NOMO-1 treated with dmso at 0.1 percent for 144 hours (cell line): Measurements from ENCODE around the gene COPZ2.
A peak's percentile ranks its signal among the peaks of the same experiment; 100 is the strongest.
"Not testable (repeated sequence)": the region's sequence is repeated elsewhere in the genome, so short reads cannot be mapped to it uniquely, and the experiment has no call there.

Experiments
- DNase-seq: peaks from one replicate; lab custom pipeline; 2025; ENCODE audit not compliant: unreplicated experiment; lab: John Stamatoyannopoulos, UW

The COPZ2 gene

DNA sequence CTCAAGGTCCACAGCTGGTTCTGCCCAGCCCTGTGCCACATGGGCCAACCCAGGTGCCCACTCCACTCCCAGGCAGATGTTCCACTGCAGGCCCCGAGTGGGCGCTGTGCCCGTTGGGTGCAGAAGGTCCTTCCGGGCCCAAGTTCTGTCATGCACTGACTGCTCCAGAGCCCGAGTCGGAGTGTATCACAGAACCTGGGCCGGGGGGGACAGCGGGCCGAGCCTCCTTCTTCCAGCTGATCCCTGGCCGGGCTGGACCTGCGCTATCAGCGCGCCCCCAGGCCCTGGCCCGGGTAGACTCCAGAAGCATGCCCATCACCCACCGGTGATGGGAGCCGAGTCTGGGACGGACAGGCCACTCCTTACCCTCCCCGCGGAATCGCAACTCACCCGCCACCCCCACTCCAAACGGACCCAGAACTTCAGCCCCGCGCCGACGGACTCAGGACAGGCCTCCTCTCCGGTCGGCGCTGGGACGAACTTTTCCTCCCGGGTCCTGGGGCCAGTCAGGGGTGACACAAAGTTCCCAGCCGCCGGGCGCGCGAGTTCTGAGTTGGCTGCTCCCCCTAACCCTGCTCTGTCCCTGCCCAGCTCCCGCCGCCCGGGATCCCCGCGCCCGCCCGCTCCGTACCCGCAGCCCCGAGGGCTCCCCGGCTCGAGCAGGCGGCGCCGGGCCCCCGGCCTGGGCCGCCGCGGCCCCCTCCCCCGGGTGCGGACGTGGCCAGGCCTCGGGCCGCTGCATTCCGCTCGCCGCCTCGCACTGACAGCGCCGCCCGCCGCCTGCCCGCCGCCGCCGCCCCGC lies at the start of gene COPZ2:
Gene COPZ2, minus strand, starts transcription at position 762 of the 802 bp plus-strand sequence. Its CDS starts 20 bp downstream, at position 742.
- peak; percentile 15 for DNase-seq

DNA sequence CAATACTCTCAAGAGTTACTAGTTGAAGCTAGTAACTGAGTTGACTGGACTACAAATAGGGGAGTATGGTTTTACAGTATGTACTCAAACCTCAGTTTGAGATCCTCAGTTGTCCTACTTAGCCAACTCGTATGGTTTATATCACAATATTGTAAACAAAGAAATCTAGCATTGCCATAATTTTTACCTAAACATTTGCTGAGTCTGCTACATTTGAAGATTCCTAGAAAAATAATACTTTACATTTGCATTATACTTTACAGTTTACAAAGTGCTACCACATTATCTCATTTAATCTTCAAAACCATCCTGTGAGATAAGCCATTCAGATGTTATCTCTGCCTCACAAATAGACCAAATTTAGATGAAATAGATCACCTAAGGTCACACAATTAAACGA lies 47.3 kb upstream of the COPZ2 start:
- no peak for DNase-seq

DNA sequence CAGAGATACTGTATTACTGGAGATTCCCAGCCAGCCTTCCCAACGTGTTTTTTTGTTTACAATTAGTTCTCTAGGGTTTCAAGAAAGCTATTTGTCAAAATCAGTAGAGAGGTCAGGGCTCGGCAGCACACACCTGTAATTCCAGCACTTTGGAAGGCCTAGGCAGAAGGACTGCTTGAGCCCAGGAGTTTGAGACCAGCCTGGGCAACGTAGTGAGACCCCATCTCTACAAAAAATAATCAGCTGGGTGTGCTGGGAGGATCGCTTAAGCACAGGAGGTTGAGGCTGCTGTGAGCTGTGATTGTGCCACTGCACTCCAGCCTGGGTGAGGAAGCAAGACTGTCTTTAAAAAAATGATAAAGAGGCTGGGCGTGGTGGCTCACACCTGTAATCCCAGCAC lies 44.3 kb upstream of the COPZ2 start:
- DNase-seq: no peak

DNA sequence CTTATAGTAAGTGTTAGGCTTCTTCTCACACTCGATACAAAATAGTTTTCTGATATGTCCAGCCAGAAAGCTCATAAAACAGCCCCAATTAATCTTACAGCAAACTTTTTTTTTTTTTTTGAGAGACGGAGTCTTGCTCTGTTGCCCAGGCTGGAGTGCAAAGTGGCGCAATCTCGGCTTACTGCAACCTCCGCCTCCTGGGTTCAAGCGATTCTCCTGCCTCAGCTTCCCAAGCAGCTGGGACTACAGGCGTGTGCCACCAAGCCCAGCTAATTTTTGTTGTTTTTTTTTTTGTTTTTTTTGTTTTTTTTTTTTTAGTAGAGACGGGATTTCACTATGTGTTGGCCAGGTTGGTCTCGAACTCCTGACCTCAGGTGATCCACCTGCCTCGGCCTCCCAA lies 39.6 kb upstream of the COPZ2 start:
- not testable (repeated sequence) for DNase-seq

DNA sequence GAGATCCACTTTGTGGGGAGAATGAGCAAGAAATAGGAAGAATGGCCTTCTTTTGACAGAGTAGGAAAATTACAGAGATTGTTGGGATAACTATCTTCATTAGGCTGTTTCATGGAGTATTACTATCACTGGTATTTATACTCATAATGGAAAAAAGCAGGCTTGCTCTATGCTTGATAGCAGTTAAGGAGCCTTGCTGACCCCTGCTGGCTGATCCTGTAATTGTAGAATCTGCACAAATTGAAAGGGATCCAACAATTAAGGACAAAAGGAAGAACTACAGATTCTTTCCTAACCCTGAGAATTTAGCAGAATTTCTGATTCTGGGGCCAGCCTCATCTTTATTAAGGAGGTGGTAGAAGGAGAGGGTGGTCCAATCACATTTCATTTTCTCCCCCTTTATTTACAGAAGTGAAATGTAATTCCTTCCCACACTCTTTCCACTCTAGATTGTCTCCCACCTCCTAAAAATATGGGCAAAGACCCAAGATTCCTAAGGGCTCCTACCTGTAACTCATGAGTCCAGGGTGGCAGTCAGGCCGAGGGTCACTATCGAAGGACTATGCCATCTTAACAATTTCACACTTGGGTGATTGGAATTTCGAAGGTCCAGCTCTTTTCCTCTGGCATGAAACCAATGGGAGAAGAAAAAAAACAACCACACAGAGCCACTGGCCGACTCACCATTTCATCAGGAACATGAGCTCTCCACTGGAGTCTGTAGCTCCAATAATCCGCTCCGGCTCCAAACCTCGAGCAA lies 36.9 kb upstream of the COPZ2 start:
- DNase-seq: no peak

DNA sequence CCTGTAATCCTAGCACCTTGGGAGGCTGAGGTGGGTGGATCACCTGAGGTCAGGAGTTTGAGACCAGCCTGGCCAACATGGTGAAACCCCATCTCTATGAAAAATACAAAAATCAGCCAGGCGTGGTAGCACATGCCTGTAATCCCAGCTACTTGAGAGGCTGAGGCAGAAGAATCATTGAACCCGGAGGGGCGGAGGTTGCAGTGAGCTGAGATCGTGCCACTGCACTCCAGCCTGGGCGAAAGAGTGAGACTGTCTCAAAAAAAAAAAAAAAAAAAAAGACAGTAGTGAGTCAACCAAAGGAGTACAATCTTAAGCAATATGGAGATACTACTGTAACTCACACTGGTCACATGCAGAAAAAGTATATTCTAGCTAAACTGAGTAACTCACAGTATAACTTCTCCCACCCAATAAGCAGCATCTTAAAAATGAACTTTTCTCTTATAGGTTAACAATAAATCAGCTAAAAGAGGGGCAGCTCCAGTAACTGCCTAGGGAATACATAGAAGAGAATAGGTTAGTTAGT lies 36.0 kb upstream of the COPZ2 start:
- not testable (repeated sequence) for DNase-seq

DNA sequence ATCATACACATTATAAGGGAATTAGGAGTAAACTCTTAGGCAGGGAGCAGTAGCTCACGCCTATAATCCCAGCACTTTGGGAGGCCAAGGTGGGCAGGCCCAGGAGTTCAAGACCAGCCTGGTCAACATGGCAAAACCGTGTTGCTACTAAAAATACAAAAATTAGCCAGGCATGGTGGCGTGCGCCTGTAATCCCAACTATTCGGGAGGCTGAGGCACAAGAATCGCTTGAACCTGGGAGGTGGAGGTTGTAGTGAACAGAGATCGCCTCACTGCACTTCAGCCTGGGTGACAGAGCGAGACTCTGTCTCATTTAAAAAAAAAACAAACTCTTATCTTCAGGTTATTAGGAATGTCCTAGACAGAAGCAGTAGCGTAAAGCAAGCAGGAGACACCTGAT lies 35.2 kb upstream of the COPZ2 start:
- DNase-seq: not testable (repeated sequence)

- DNase-seq: no peak
These were observed 34.1 kb upstream of the COPZ2 start for GRCh38 chr17:48071654-48072053.

DNA sequence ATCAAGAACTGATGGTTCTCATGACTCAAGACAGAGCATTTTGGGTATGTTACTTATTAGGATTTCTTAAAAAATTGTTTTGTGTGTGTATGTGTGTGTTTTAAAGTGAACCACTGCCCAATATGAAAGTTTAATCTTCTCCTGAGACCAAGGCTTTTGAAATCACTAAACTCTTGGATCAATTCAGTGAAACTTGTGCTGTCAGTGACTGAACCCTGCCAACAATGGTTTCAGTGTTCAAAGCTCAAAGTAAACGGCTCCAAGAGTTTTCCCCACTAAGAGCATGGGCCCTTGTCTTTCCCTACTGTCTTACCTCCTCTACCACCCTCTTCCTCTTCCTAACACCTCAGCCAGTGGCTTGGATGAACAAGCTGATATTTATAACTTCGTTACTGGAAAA lies 32.6 kb upstream of the COPZ2 start:
- DNase-seq: no peak

DNA sequence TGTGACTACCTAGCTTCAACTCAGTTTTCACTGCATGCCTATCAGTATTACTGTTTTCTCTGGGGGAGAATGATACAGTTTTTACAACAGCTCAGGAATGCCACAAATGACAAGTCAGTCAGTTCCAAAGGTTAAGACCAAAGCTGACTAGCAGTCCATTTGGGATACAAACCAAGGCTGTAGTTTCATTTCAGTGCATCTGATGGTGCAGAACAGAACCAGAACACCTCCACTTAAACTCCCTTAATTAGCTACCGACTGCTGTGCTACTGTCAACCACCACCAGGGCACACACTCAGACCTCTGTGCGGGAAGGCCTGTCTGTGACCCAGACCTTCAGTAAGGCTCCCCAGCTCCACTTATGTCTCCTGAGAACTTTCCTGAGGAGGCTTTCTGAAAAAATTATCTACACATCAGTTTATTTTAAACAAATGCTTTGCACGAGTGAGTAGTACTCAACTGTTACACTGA lies 30.9 kb upstream of the COPZ2 start:
- no peak for DNase-seq

- not testable (repeated sequence) for DNase-seq
These were observed 30.2 kb upstream of the COPZ2 start for GRCh38 chr17:48067808-48068207.

DNA sequence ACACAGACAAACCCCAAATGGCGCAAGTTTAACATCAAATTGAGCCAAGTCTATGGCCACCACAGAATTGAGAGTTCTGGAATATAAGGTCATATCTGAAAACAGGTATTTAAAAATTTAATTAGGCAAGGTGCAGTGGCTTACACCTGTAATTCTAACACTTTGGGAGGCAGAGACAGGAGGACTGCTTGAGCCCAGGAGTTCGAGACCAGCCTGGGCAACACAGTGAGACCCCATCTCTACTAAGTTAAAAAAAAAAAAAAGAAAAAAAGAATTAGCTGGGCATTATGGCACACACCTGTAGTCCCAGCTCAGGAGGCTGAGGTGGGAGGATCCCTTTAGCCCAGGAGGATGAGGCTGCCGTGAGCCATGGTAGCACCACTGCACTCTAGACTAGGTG lies 29.6 kb upstream of the COPZ2 start:
- DNase-seq: no peak

DNA sequence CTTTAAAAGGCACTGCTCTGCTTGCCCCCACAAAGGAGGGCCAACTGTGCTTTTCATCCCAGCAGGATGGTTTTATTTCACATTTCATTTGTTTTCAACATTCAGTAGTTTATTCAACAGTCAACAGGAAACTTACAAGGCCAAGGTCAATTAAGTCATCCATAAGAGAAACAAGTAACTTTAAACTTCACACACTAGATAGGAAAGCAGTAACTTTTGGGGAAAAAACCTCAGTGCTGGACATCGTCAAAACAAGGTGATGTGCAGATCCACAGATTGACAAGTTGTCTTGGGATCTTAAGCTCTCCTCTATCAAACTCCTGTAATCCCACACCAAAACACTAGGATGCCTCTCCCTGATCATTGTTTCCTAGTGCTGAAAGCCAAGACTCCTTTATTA lies 29.1 kb upstream of the COPZ2 start:
- DNase-seq: no peak

DNA sequence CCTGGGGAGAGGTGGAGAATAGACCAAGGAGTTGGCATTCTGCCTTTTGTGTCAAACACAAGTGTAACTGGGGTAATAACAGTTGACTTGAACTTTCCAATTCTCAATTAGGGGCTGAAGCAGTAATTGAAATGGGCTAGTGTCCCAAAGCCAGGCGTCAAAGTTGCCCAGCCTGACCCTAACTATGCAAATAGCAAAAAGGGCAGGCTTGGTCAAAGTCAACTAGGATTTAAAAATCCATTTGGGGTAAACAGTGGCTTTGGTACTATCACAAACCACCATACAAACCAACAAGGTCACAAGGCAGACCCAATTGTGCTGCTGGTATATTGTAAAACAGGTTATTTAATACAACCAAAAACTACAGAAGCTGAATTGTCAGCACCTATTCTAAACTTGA lies 28.6 kb upstream of the COPZ2 start:
- no peak for DNase-seq

- DNase-seq: no peak
These were observed 27.0 kb upstream of the COPZ2 start for GRCh38 chr17:48064638-48065037.

DNA sequence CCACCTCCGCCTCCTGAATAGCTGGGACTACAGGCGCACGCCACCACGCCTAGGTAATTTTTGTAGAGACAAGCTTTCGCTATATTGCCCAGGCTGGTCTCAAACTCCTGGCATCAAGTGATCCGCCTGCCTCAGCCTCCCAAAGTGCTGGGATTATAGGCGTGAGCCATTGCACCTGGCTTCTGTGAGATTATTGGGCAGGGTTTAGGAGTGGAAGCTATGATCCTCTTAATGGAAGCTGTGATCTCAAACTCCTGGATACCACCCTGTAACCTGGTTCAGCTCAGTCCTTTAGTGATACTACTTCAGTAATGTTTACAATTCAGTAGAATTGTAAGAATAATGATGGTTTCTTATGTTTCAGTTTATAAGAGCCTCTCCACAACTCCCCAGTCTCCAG lies 24.7 kb upstream of the COPZ2 start:
- DNase-seq: no peak

GRCh38 chr17:48060249-48060648 lies 22.7 kb upstream of the COPZ2 start:
- no peak for DNase-seq

DNA sequence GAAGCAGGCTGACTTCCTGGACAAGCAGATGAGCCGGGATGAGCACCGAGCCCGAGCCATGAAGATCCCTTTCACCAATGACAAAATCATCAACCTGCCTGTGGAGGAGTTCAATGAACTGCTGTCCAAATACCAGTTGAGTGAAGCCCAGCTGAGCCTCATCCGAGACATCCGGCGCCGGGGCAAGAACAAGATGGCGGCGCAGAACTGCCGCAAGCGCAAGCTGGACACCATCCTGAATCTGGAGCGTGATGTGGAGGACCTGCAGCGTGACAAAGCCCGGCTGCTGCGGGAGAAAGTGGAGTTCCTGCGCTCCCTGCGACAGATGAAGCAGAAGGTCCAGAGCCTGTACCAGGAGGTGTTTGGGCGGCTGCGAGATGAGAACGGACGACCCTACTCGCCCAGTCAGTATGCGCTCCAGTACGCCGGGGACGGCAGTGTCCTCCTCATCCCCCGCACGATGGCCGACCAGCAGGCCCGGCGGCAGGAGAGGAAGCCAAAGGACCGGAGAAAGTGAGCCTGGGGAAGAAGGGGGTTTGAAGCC lies 21.6 kb upstream of the COPZ2 start:
- DNase-seq: no peak

GRCh38 chr17:48058393-48059124 lies 21.0 kb upstream of the COPZ2 start:
- DNase-seq: no peak

DNA sequence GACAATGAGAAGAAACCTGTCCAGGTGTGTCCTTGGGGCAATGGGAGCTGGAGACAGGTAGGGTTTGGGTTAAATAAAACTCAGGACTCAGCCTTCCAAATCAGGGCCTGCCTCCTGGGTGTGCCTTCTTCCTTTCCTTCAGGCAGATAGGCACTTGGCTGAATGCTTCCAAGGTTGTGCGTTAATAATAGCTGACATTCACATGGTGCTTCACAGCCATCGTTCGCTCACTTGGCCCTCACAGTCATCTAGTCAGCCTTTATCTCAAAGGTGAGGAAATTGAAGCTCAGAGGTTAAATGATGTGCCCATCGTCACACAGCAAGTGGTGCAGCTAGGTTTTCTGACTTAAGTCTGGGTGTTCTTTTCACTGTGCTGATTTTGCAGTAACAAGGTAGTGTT lies 20.0 kb upstream of the COPZ2 start:
- no peak for DNase-seq

GRCh38 chr17:48056879-48057278 lies 19.3 kb upstream of the COPZ2 start:
- DNase-seq: no peak
